HepG2 (cell line): Measurements from ENCODE around the gene AGBL3. TPM values are rescaled to one million over a fixed set of nuclear protein-coding genes. Genes with fewer than 3 reads are reported as not detected.

Experiments used
- DMAP1 ChIP-seq: IDR thresholded peaks from 2 replicates; pipeline ENCODE4 v1.6.1; 2016
- ERF ChIP-seq: IDR thresholded peaks from 2 replicates; pipeline ENCODE4 v1.6.1; 2018; ENCODE audit warnings: missing biosample characterization, missing genetic modification reagents
- GABPA ChIP-seq, 2 experiments: IDR thresholded peaks; 2 replicates each; pipeline ENCODE4 v1.6.1; 2011 to 2016; ENCODE audit warnings: low read depth in 2 of 2, low read length in 1 of 2, missing biosample characterization in 1 of 2, missing genetic modification characterization in 1 of 2
- GATA4 ChIP-seq: sonication (generic); IDR thresholded peaks from 2 replicates; pipeline ENCODE4 v1.6.1; 2016; ENCODE audit warnings: antibody characterized with exemption, low read depth, borderline replicate concordance
- HCFC1 ChIP-seq: fragments of 150-350 bp; IDR thresholded peaks from 2 replicates; pipeline ENCODE4 v1.6.1; 2014; ENCODE audit warnings: low read depth, low read length
- HOXA7 ChIP-seq: sonication (generic); formaldehyde crosslinking; IDR thresholded peaks from 2 replicates; pipeline ENCODE4 v1.8.1; 2022; ENCODE audit warnings: mild to moderate bottlenecking, missing genetic modification reagents, moderate library complexity
- KAT7 ChIP-seq: IDR thresholded peaks from 2 replicates; pipeline ENCODE4 v1.6.1; 2018; ENCODE audit warnings: borderline replicate concordance, missing compliant biosample characterization
- PPARG ChIP-seq: conservative IDR thresholded peaks from 2 replicates; pipeline ENCODE4 v1.6.1; 2016; ENCODE audit warnings: missing biosample characterization, missing genetic modification reagents
- RAD51 ChIP-seq: fragments of 450-650 bp; IDR thresholded peaks from 2 replicates; pipeline ENCODE4 v1.6.1; 2016; ENCODE audit warnings: borderline replicate concordance
- SMARCE1 ChIP-seq: fragments of 450-650 bp; IDR thresholded peaks from 2 replicates; pipeline ENCODE4 v1.6.1; 2017; ENCODE audit warnings: borderline replicate concordance
- SP140L ChIP-seq: sonication (generic); formaldehyde crosslinking; IDR thresholded peaks from 2 replicates; pipeline ENCODE4 v1.4.0; 2020; ENCODE audit warnings: missing genetic modification reagents, borderline replicate concordance
- ZNF563 ChIP-seq: sonication (generic); formaldehyde crosslinking; IDR thresholded peaks from 2 replicates; pipeline ENCODE4 v1.8.0; 2022; ENCODE audit warnings: mild to moderate bottlenecking, moderate library complexity, missing genetic modification reagents
- ZNF660 ChIP-seq: sonication (generic); formaldehyde crosslinking; IDR thresholded peaks from 2 replicates; pipeline ENCODE4 v1.5.1; 2020; ENCODE audit warnings: mild to moderate bottlenecking, low read depth, missing genetic modification reagents, borderline replicate concordance
- ZNF704 ChIP-seq: sonication (generic); formaldehyde crosslinking; IDR thresholded peaks from 2 replicates; pipeline ENCODE4 v1.8.1; 2023; ENCODE audit warnings: mild to moderate bottlenecking, inconsistent platforms, moderate library complexity, missing genetic modification reagents, borderline replicate concordance
- ZNF850 ChIP-seq: sonication (generic); formaldehyde crosslinking; conservative IDR thresholded peaks from 2 replicates; pipeline ENCODE4 v1.9.0; 2021; ENCODE audit warnings: mild to moderate bottlenecking, missing genetic modification reagents
- ZUFSP ChIP-seq: sonication (generic); formaldehyde crosslinking; IDR thresholded peaks from 2 replicates; pipeline ENCODE4 v1.9.0; 2021; ENCODE audit warnings: missing genetic modification reagents, mild to moderate bottlenecking, borderline replicate concordance
- polyA plus RNA-seq, 8 experiments: library from polyadenylated mRNA; depleted of rRNA in 3 of 8; stranded (reverse) in 7 of 8; unstranded in 1 of 8; fragments of >200 nt; fragmentation: Illumina TruSeq in 4 of 8; extraction: Trizol in 4 of 8; gene quantifications; 2 replicates each; pipeline versions ENCODE4 v1.2.1 to v1.2.3, GENCODE V29; 2011 to 2016; ENCODE audit warnings: low read depth in 4 of 8, missing spikeins in 1 of 8, mixed read lengths in 1 of 8; ENCODE audit not compliant: insufficient read depth in 1 of 8
- total RNA-seq, 5 experiments: library from RNA; depleted of rRNA; stranded (reverse); fragments of >200 nt; fragmentation: Illumina TruSeq; extraction: Trizol; gene quantifications; 2 replicates each; pipeline ENCODE4 v1.2.3, GENCODE V29; 2016; ENCODE audit warnings: low read depth in 1 of 5
- TF ChIP-seq, protein P1 (sequence below): sonication (generic); formaldehyde crosslinking; IDR thresholded peaks from 2 replicates; pipeline ENCODE4 v1.4.0; 2020; ENCODE audit warnings: missing genetic modification reagents, borderline replicate concordance
- TF ChIP-seq, protein P2 (sequence below): sonication (generic); formaldehyde crosslinking; IDR thresholded peaks from 2 replicates; pipeline ENCODE4 v1.4.0; 2020; ENCODE audit warnings: missing genetic modification reagents
- TF ChIP-seq, protein P3 (sequence below): sonication (generic); formaldehyde crosslinking; IDR thresholded peaks from 2 replicates; pipeline ENCODE4 v1.5.0; 2020; ENCODE audit warnings: missing genetic modification reagents, mild to moderate bottlenecking, borderline replicate concordance

The AGBL3 gene
- total and polyA plus RNA-seq, 2 of the 13 experiments (the other 11 are each of a cell fraction or from before 2014, with no cell fraction given): 2.2 to 7.2 TPM

- TF ChIP-seq ZUFSP: no peak
- TF ChIP-seq HOXA7 (CRISPR knock-in tag): no peak
- peak; percentile 60 for TF ChIP-seq HCFC1
- peak; percentile 79; the same call in 1 of the 2 replicates for TF ChIP-seq PPARG (CRISPR knock-in tag)
- TF ChIP-seq ERF (CRISPR knock-in tag): peak; percentile 85; the same call in 1 of the 2 replicates
- peak; percentile 85; the same call in 1 of the 2 replicates for TF ChIP-seq ZNF850
- peak; percentile 89 for TF ChIP-seq DMAP1
- TF ChIP-seq GATA4: no peak
- no peak for TF ChIP-seq RAD51
- TF ChIP-seq KAT7 (CRISPR knock-in tag): peak; percentile 83
- TF ChIP-seq, protein P1, sequence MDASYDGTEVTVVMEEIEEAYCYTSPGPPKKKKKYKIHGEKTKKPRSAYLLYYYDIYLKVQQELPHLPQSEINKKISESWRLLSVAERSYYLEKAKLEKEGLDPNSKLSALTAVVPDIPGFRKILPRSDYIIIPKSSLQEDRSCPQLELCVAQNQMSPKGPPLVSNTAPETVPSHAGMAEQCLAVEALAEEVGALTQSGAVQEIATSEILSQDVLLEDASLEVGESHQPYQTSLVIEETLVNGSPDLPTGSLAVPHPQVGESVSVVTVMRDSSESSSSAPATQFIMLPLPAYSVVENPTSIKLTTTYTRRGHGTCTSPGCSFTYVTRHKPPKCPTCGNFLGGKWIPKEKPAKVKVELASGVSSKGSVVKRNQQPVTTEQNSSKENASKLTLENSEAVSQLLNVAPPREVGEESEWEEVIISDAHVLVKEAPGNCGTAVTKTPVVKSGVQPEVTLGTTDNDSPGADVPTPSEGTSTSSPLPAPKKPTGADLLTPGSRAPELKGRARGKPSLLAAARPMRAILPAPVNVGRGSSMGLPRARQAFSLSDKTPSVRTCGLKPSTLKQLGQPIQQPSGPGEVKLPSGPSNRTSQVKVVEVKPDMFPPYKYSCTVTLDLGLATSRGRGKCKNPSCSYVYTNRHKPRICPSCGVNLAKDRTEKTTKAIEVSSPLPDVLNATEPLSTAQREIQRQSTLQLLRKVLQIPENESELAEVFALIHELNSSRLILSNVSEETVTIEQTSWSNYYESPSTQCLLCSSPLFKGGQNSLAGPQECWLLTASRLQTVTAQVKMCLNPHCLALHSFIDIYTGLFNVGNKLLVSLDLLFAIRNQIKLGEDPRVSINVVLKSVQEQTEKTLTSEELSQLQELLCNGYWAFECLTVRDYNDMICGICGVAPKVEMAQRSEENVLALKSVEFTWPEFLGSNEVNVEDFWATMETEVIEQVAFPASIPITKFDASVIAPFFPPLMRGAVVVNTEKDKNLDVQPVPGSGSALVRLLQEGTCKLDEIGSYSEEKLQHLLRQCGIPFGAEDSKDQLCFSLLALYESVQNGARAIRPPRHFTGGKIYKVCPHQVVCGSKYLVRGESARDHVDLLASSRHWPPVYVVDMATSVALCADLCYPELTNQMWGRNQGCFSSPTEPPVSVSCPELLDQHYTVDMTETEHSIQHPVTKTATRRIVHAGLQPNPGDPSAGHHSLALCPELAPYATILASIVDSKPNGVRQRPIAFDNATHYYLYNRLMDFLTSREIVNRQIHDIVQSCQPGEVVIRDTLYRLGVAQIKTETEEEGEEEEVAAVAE (CRISPR knock-in tag): no peak
- peak; percentile 92 for TF ChIP-seq GABPA (IDR thresholded peaks at IDR 0.05; ENCODE audit: low read depth, low read length)
- peak; percentile 91 for TF ChIP-seq GABPA (CRISPR knock-in tag; IDR thresholded peaks at IDR 0.05; ENCODE audit: low read depth)
- TF ChIP-seq, protein P2, sequence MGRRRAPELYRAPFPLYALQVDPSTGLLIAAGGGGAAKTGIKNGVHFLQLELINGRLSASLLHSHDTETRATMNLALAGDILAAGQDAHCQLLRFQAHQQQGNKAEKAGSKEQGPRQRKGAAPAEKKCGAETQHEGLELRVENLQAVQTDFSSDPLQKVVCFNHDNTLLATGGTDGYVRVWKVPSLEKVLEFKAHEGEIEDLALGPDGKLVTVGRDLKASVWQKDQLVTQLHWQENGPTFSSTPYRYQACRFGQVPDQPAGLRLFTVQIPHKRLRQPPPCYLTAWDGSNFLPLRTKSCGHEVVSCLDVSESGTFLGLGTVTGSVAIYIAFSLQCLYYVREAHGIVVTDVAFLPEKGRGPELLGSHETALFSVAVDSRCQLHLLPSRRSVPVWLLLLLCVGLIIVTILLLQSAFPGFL (CRISPR knock-in tag): no peak
- TF ChIP-seq ZNF660 (CRISPR knock-in tag): no peak
- no peak for TF ChIP-seq SP140L (CRISPR knock-in tag)
- TF ChIP-seq, protein P3, sequence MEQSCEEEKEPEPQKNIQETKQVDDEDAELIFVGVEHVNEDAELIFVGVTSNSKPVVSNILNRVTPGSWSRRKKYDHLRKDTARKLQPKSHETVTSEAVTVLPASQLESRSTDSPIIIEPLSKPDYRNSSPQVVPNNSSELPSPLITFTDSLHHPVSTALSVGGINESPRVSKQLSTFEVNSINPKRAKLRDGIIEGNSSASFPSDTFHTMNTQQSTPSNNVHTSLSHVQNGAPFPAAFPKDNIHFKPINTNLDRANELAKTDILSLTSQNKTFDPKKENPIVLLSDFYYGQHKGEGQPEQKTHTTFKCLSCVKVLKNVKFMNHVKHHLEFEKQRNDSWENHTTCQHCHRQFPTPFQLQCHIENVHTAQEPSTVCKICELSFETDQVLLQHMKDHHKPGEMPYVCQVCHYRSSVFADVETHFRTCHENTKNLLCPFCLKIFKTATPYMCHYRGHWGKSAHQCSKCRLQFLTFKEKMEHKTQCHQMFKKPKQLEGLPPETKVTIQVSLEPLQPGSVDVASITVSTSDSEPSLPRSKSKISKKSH (CRISPR knock-in tag): no peak
- peak; percentile 83; the same call in 1 of the 2 replicates for TF ChIP-seq ZNF704 (CRISPR knock-in tag)
- no peak for TF ChIP-seq SMARCE1
- TF ChIP-seq ZNF563: peak; percentile 77
Observed at GRCh38 chr7:135170274-135170997, 184.1 kb downstream of the AGBL3 start, which contains the start of gene CYREN (continued).
